SK-N-SH (cell line): ENCODE measurements around the gene LARP7. TPM values are rescaled to one million over a fixed set of nuclear protein-coding genes. Genes with fewer than 3 reads are reported as not detected.

Source experiments
- CTCF ChIA-PET: fragments of 300-600, 350-600 bp; formaldehyde crosslinking; extraction: SDS; loops from one replicate; lab custom pipeline; 2021; lab: Yijun Ruan, JAX
- POLR2A ChIA-PET: fragments of 350-600 bp; sonication (Branson Sonifier 250); formaldehyde crosslinking; extraction: SDS; loops from one replicate; lab custom pipeline; 2020; ENCODE audit warnings: antibody characterized with exemption, inconsistent platforms; lab: Yijun Ruan, JAX
- DNase-seq: peaks from one replicate; pipeline ENCODE4 v3.0.0; 2012
- H2AFZ ChIP-seq: fragments of 200-600 bp; sonication (generic); 2 replicates; pipeline ENCODE4 v1.8.1; 2016; ENCODE audit warnings: antibody characterized with exemption, mild to moderate bottlenecking, low read depth
- H3F3A ChIP-seq: fragments of 200-600 bp; sonication (generic); replicated peaks from 2 replicates; pipeline ENCODE3; 2016; ENCODE audit warnings: antibody characterized with exemption, mild to moderate bottlenecking; ENCODE audit not compliant: insufficient read depth
- H3K27ac ChIP-seq, 2 experiments: fragments of 200-500 bp in 1 of 2; fragments of 200-600 bp in 1 of 2; sonication (Bioruptor generic) in 1 of 2; sonication (generic), shearing (Covaris generic) in 1 of 2; 2 replicates each; pipeline versions ENCODE4 v1.5.1 to v1.6.1; 2014 to 2016; ENCODE audit warnings: low read depth in 2 of 2, inconsistent platforms in 1 of 2, low read length in 1 of 2, mild to moderate bottlenecking in 1 of 2, mixed read lengths in 1 of 2
- H3K27me3 ChIP-seq: fragments of 200-600 bp; sonication (generic), shearing (Covaris generic); 2 replicates; pipeline ENCODE4 v1.6.1; 2016; ENCODE audit warnings: mixed run types; ENCODE audit not compliant: insufficient read depth
- H3K36me3 ChIP-seq, 2 experiments: fragments of 200-500 bp in 1 of 2; fragments of 200-600 bp in 1 of 2; sonication (Bioruptor generic) in 1 of 2; sonication (generic) in 1 of 2; replicated peaks in 1 of 2; 2 replicates each; pipeline versions ENCODE3 to v1.5.1; 2014 to 2016; ENCODE audit warnings: low read length in 1 of 2, mild to moderate bottlenecking in 1 of 2; ENCODE audit not compliant: insufficient read depth in 2 of 2, control insufficient read depth in 1 of 2
- H3K4me1 ChIP-seq, 2 experiments: fragments of 200-500 bp in 1 of 2; fragments of 200-600 bp in 1 of 2; sonication (Bioruptor generic) in 1 of 2; sonication (generic), shearing (Covaris generic) in 1 of 2; 2 replicates each; pipeline versions ENCODE4 v1.5.1 to v1.6.1; 2014 to 2016; ENCODE audit warnings: low read depth in 1 of 2, low read length in 1 of 2, mixed run types in 1 of 2; ENCODE audit not compliant: insufficient read depth in 2 of 2, control insufficient read depth in 1 of 2
- H3K4me2 ChIP-seq: fragments of 200-600 bp; sonication (generic), shearing (Covaris generic); 2 replicates; pipeline ENCODE4 v1.6.1; 2017; ENCODE audit warnings: mixed run types
- H3K4me3 ChIP-seq, 2 experiments: fragments of 200-500 bp in 1 of 2; fragments of 200-600 bp in 1 of 2; sonication (Bioruptor generic) in 1 of 2; sonication (generic), shearing (Covaris generic) in 1 of 2; 2 replicates each; pipeline versions ENCODE4 v1.5.1 to v1.8.1; 2014 to 2016; ENCODE audit warnings: low read depth in 2 of 2, inconsistent platforms in 1 of 2, low read length in 1 of 2, mild to moderate bottlenecking in 1 of 2, mixed read lengths in 1 of 2, moderate library complexity in 1 of 2
- H3K79me2 ChIP-seq: fragments of 200-600 bp; sonication (generic); 2 replicates; pipeline ENCODE4 v1.8.1; 2017; ENCODE audit warnings: mild to moderate bottlenecking; ENCODE audit not compliant: insufficient read depth
- H3K9ac ChIP-seq: fragments of 200-600 bp; sonication (generic); 2 replicates; pipeline ENCODE4 v1.6.1; 2017; ENCODE audit warnings: mixed run types
- H3K9me2 ChIP-seq: fragments of 200-600 bp; sonication (generic); 2 replicates; pipeline ENCODE4 v1.6.1; 2017; ENCODE audit warnings: mixed run types
- H3K9me3 ChIP-seq: fragments of 200-600 bp; sonication (generic); 2 replicates; pipeline ENCODE4 v1.6.1; 2017; ENCODE audit warnings: mixed run types, mild to moderate bottlenecking, moderate library complexity
- H4K20me1 ChIP-seq: fragments of 200-600 bp; sonication (generic); 2 replicates; pipeline ENCODE4 v1.6.1; 2017; ENCODE audit warnings: mild to moderate bottlenecking, mixed run types; ENCODE audit not compliant: insufficient read depth
- CHD2 ChIP-seq: fragments of 150-350 bp; IDR thresholded peaks from 2 replicates; pipeline ENCODE4 v1.6.1; 2018; ENCODE audit warnings: low read length; ENCODE audit not compliant: partially characterized antibody
- ELF1 ChIP-seq: IDR thresholded peaks from 2 replicates; pipeline ENCODE4 v1.4.0; 2012
- EP300 ChIP-seq, 2 experiments: IDR thresholded peaks; 2 replicates each; pipeline versions ENCODE4 v1.4.0 to v1.6.1; 2012; ENCODE audit warnings: borderline replicate concordance in 1 of 2, low read depth in 1 of 2, low read length in 1 of 2
- EZH2phosphoT487 ChIP-seq: fragments of 200-600 bp; sonication (generic); IDR thresholded peaks from 2 replicates; pipeline ENCODE4 v1.6.1; 2017; ENCODE audit warnings: low read depth, mixed run types, mild to moderate bottlenecking, antibody characterized with exemption, moderate library complexity, borderline replicate concordance
- GATA2 ChIP-seq: sonication (generic); formaldehyde crosslinking; IDR thresholded peaks from 2 replicates; pipeline ENCODE4 v1.5.0; 2020; ENCODE audit warnings: mild to moderate bottlenecking, missing genetic modification reagents
- MEF2A ChIP-seq: IDR thresholded peaks from 2 replicates; pipeline ENCODE4 v1.4.0; 2012; ENCODE audit warnings: low read depth, borderline replicate concordance
- NFIC ChIP-seq: IDR thresholded peaks from 2 replicates; pipeline ENCODE4 v1.4.0; 2012; ENCODE audit warnings: borderline replicate concordance
- RAD21 ChIP-seq: IDR thresholded peaks from 2 replicates; pipeline ENCODE4 v1.6.1; 2012; ENCODE audit warnings: mild to moderate bottlenecking, low read length
- RCOR1 ChIP-seq: fragments of 150-350 bp; IDR thresholded peaks from 2 replicates; pipeline ENCODE4 v1.6.1; 2017; ENCODE audit warnings: antibody characterized with exemption, low read length
- SIN3A ChIP-seq: IDR thresholded peaks from 2 replicates; pipeline ENCODE4 v1.6.1; 2012; ENCODE audit warnings: low read depth, mild to moderate bottlenecking, low read length, moderate library complexity, borderline replicate concordance
- SMC3 ChIP-seq: IDR thresholded peaks from 2 replicates; pipeline ENCODE4 v1.6.1; 2012; ENCODE audit warnings: low read depth, low read length, improper control_type of control experiment
- TEAD4 ChIP-seq: IDR thresholded peaks from 2 replicates; pipeline ENCODE4 v1.4.0; 2012; ENCODE audit warnings: mild to moderate bottlenecking, borderline replicate concordance; ENCODE audit not compliant: insufficient read depth
- YY1 ChIP-seq: IDR thresholded peaks from 2 replicates; pipeline ENCODE4 v1.4.0; 2012; ENCODE audit warnings: low read depth, mild to moderate bottlenecking
- WGBS: methylation state at CpG from one replicate; pipeline ENCODE4 v1.1.6; 2017; ENCODE audit warnings: low lambda C conversion rate; 5-methylcytosine and 5-hydroxymethylcytosine counted together
- polyA plus RNA-seq, 3 experiments: library from polyadenylated mRNA; depleted of rRNA; stranded (reverse); fragments of >200 nt; gene quantifications; 2 replicates each; pipeline ENCODE4 v1.2.3, GENCODE V29; 2012
- TF ChIP-seq, protein P1 (sequence below): IDR thresholded peaks from 2 replicates; pipeline ENCODE4; 2012
- TF ChIP-seq, protein P2 (sequence below): IDR thresholded peaks from 2 replicates; pipeline ENCODE4 v1.4.0; 2012; ENCODE audit warnings: low read depth, borderline replicate concordance
- TF ChIP-seq, protein P3 (sequence below): fragments of 150-350 bp; IDR thresholded peaks from 2 replicates; pipeline ENCODE4 v1.6.1; 2016; ENCODE audit warnings: mild to moderate bottlenecking, low read depth, low read length

Gene LARP7
- polyA plus RNA-seq, 1 of the 3 experiments (the other 2 are of a cell fraction) = 9.4 TPM

DNA sequence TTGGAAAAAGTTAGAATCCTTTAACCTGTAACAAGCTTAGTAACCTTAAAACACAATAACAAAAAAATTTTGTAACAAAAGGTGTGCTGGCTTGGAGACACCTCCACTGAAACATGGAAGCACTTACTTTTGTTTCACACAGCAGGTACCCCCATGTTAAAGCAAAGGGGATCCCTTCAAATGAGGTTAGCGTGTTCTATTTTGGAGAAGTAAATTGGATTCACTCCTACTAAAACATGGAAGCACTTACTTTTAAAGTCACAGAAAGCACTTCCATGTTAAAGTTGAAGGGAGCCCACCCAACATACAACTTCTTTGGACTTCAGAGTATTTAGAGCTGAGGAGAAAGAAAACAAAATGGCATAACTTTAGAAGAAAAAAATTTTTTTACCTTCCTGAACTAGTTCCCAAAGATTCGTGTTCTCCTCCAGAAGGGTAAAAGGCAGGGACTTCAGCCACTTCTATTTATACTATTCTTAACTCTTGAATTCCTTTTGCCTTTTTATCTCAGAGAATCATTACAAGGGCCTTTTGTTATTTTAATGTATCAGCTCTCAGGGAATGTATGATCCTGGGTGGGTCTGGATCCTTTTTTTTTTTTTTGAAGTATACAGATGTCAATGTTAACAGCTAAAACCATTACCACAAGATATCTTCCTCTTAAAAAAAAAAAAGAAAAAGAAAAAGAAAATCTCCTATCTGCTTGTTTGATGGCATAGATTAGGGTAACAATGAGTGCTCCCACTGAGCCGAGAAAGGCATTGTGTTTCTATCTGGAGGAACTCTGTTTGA lies 11.5 kb downstream of the LARP7 start:
- H3K36me3 ChIP-seq = peaks cover 75 to 81% of the 10 kb centered on the region in 2 experiments
- H3K79me2 ChIP-seq = peaks cover 4% of the 10 kb centered on the region
- peaks cover 24% of the 10 kb centered on the region for H3F3A ChIP-seq
- ChIA-PET CTCF (interaction anchor here (1.1 to 2.1 kb wide), 4 partner anchors 11 to 117 kb away, joined by 3 to 5 read pairs (median 4); partner anchors contain the start of gene LARP7), POLR2A (no interaction called here)
- no peak overlapping the region for H3K4me2 ChIP-seq
- H2AFZ ChIP-seq = no peak overlapping the region
- H3K27me3 ChIP-seq = no peaks in the 10 kb centered on the region
- H3K9me3 ChIP-seq = no peaks in the 10 kb centered on the region; the same call in 1 of the 2 replicates
- no peaks in the 10 kb centered on the region for H3K9me2 ChIP-seq
- H4K20me1 ChIP-seq = no peaks in the 10 kb centered on the region
- 94% methylated on average over 3 of the region's 3 CpGs for WGBS
- peak overlapping the region in 1 of 2 experiments; percentile 44; a peak in 2 of 4 replicates for H3K27ac ChIP-seq
- H3K4me1 ChIP-seq = 0 out of 4 replicates have a peak, but pooled peaks cover 0 to 3% of the 10 kb centered on the region in 2 experiments
- no peak overlapping the region; the same call in 1 of the 2 replicates for H3K9ac ChIP-seq
- no peak for DNase-seq
- H3K4me3 ChIP-seq = no peak overlapping the region
- TF ChIP-seq TEAD4 = no peak
- TF ChIP-seq NFIC = no peak
- TF ChIP-seq GATA2 (CRISPR knock-in tag) = no peak
- no peak for TF ChIP-seq ELF1
- TF ChIP-seq, protein P1, sequence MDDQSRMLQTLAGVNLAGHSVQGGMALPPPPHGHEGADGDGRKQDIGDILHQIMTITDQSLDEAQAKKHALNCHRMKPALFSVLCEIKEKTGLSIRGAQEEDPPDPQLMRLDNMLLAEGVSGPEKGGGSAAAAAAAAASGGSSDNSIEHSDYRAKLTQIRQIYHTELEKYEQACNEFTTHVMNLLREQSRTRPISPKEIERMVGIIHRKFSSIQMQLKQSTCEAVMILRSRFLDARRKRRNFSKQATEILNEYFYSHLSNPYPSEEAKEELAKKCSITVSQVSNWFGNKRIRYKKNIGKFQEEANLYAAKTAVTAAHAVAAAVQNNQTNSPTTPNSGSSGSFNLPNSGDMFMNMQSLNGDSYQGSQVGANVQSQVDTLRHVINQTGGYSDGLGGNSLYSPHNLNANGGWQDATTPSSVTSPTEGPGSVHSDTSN = no peak
- TF ChIP-seq, protein P2, sequence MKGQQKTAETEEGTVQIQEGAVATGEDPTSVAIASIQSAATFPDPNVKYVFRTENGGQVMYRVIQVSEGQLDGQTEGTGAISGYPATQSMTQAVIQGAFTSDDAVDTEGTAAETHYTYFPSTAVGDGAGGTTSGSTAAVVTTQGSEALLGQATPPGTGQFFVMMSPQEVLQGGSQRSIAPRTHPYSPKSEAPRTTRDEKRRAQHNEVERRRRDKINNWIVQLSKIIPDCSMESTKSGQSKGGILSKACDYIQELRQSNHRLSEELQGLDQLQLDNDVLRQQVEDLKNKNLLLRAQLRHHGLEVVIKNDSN = no peak
- no peak for TF ChIP-seq YY1
- TF ChIP-seq, protein P3, sequence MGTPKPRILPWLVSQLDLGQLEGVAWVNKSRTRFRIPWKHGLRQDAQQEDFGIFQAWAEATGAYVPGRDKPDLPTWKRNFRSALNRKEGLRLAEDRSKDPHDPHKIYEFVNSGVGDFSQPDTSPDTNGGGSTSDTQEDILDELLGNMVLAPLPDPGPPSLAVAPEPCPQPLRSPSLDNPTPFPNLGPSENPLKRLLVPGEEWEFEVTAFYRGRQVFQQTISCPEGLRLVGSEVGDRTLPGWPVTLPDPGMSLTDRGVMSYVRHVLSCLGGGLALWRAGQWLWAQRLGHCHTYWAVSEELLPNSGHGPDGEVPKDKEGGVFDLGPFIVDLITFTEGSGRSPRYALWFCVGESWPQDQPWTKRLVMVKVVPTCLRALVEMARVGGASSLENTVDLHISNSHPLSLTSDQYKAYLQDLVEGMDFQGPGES = no peak
- no peak for TF ChIP-seq EP300 (IDR thresholded peaks at IDR 0.05; ENCODE audit: borderline replicate concordance in 1 of 2, low read depth in 1 of 2, low read length in 1 of 2)
- no peak for TF ChIP-seq SIN3A
- no peak for TF ChIP-seq CHD2
- no peak for TF ChIP-seq EZH2phosphoT487
- TF ChIP-seq RCOR1 = no peak
- TF ChIP-seq RAD21 = no peak
- no peak for TF ChIP-seq MEF2A
- no peak for TF ChIP-seq SMC3
